ENCODE results near the gene EYA3.

EYA3 gene

GRCh38 chr1:27967106-27967883, 121.1 kb downstream of the EYA3 start:
- Histone ChIP-seq H2AFZ (ENCODE audit: low read length) (no peak overlapping the region), H3K79me2 (ENCODE audit: low read length) (no peaks in the 10 kb centered on the region), H3K27me3 (replicated peaks; ENCODE audit: insufficient read depth, low read length) (no peaks in the 10 kb centered on the region), H3K9me3 (replicated peaks; ENCODE audit: insufficient read depth, low read length) (no peaks in the 10 kb centered on the region), H3K4me1 (ENCODE audit: low read length) (no peaks in the 10 kb centered on the region), H3K4me3 (ENCODE audit: low read length) (no peak overlapping the region), H3K9me2 (replicated peaks; ENCODE audit: insufficient read depth, low read length) (no peaks in the 10 kb centered on the region), H3K9ac (ENCODE audit: low read length) (no peak overlapping the region), H3F3A (ENCODE audit: insufficient read depth, low read length) (no peaks in the 10 kb centered on the region), H4K20me1 (ENCODE audit: insufficient read depth, low read length) (no peaks in the 10 kb centered on the region), H3K27ac (ENCODE audit: low read length) (no peak overlapping the region), H3K4me2 (ENCODE audit: low read depth, low read length) (no peak overlapping the region), H3K36me3 (replicated peaks; ENCODE audit: insufficient read depth, low read length) (no peaks in the 10 kb centered on the region)
- DNase-seq = no peak
- TF ChIP-seq, protein P1, sequence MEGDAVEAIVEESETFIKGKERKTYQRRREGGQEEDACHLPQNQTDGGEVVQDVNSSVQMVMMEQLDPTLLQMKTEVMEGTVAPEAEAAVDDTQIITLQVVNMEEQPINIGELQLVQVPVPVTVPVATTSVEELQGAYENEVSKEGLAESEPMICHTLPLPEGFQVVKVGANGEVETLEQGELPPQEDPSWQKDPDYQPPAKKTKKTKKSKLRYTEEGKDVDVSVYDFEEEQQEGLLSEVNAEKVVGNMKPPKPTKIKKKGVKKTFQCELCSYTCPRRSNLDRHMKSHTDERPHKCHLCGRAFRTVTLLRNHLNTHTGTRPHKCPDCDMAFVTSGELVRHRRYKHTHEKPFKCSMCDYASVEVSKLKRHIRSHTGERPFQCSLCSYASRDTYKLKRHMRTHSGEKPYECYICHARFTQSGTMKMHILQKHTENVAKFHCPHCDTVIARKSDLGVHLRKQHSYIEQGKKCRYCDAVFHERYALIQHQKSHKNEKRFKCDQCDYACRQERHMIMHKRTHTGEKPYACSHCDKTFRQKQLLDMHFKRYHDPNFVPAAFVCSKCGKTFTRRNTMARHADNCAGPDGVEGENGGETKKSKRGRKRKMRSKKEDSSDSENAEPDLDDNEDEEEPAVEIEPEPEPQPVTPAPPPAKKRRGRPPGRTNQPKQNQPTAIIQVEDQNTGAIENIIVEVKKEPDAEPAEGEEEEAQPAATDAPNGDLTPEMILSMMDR (IDR thresholded peaks at IDR 0.05; ENCODE audit: low read length) = no peak
- TF ChIP-seq EZH2phosphoT487 (IDR thresholded peaks at IDR 0.05; ENCODE audit: low read length) (no peak), EZH2 (optimal IDR thresholded peaks at IDR 0.05; ENCODE audit: low read depth, low read length) (no peak)

DNA sequence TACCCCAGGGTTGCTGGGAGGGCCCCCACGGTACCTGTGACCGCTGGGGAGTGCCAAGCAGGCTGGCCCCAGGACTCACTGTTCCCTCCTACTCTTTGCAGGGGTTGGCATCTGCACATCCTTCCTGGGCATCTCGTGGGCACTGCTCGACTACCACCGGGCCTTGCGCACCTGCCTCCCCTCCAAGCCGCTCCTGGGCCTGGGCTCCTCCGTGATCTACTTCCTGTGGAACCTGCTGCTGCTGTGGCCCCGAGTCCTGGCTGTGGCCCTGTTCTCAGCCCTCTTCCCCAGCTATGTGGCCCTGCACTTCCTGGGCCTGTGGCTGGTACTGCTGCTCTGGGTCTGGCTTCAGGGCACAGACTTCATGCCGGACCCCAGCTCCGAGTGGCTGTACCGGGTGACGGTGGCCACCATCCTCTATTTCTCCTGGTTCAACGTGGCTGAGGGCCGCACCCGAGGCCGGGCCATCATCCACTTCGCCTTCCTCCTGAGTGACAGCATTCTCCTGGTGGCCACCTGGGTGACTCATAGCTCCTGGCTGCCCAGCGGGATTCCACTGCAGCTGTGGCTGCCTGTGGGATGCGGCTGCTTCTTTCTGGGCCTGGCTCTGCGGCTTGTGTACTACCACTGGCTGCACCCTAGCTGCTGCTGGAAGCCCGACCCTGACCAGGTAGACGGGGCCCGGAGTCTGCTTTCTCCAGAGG, 121.9 kb downstream of the EYA3 start:
- no peaks in the 10 kb centered on the region for H3K4me1 ChIP-seq (ENCODE audit: low read length)
- H4K20me1 ChIP-seq (ENCODE audit: insufficient read depth, low read length) = no peaks in the 10 kb centered on the region
- no peaks in the 10 kb centered on the region for H3K27me3 ChIP-seq (replicated peaks; ENCODE audit: insufficient read depth, low read length)
- H3K9me3 ChIP-seq (replicated peaks; ENCODE audit: insufficient read depth, low read length) = no peaks in the 10 kb centered on the region
- H3K4me3 ChIP-seq (ENCODE audit: low read length) = no peak overlapping the region
- H3K79me2 ChIP-seq (ENCODE audit: low read length) = no peaks in the 10 kb centered on the region; the same call in 1 of the 2 replicates
- no peaks in the 10 kb centered on the region for H3K9me2 ChIP-seq (replicated peaks; ENCODE audit: insufficient read depth, low read length)
- no peak for DNase-seq
- H2AFZ ChIP-seq (ENCODE audit: low read length) = no peak overlapping the region
- TF ChIP-seq EZH2phosphoT487 (IDR thresholded peaks at IDR 0.05; ENCODE audit: low read length) = no peak
- no peak for TF ChIP-seq EZH2 (optimal IDR thresholded peaks at IDR 0.05; ENCODE audit: low read depth, low read length)
- TF ChIP-seq, protein P1 (IDR thresholded peaks at IDR 0.05; ENCODE audit: low read length) = no peak
- no peak overlapping the region for H3K4me2 ChIP-seq (ENCODE audit: low read depth, low read length)
- no peak overlapping the region for H3K27ac ChIP-seq (ENCODE audit: low read length)
- no peaks in the 10 kb centered on the region for H3F3A ChIP-seq (ENCODE audit: insufficient read depth, low read length)
- no peaks in the 10 kb centered on the region for H3K36me3 ChIP-seq (replicated peaks; ENCODE audit: insufficient read depth, low read length)
- no peak overlapping the region for H3K9ac ChIP-seq (ENCODE audit: low read length)

- no peak for DNase-seq
- no peaks in the 10 kb centered on the region for H3K27me3 ChIP-seq (replicated peaks; ENCODE audit: insufficient read depth, low read length)
- no peak overlapping the region for H3K9ac ChIP-seq (ENCODE audit: low read length)
- H3K4me2 ChIP-seq (ENCODE audit: low read depth, low read length) = no peak overlapping the region
- H3K27ac ChIP-seq (ENCODE audit: low read length) = no peak overlapping the region
- no peaks in the 10 kb centered on the region for H3K36me3 ChIP-seq (replicated peaks; ENCODE audit: insufficient read depth, low read length)
- no peak overlapping the region for H2AFZ ChIP-seq (ENCODE audit: low read length)
- no peak for TF ChIP-seq EZH2phosphoT487 (IDR thresholded peaks at IDR 0.05; ENCODE audit: low read length)
- TF ChIP-seq, protein P1 (IDR thresholded peaks at IDR 0.05; ENCODE audit: low read length) = no peak
- no peak for TF ChIP-seq EZH2 (optimal IDR thresholded peaks at IDR 0.05; ENCODE audit: low read depth, low read length)
- no peaks in the 10 kb centered on the region for H3K9me2 ChIP-seq (replicated peaks; ENCODE audit: insufficient read depth, low read length)
- H3K79me2 ChIP-seq (ENCODE audit: low read length) = peaks cover 7% of the 10 kb centered on the region; the same call in 1 of the 2 replicates
- 0 out of 2 replicates have a peak, but pooled peaks cover 6% of the 10 kb centered on the region for H3K4me1 ChIP-seq (ENCODE audit: low read length)
- no peak overlapping the region for H3K4me3 ChIP-seq (ENCODE audit: low read length)
- H3K9me3 ChIP-seq (replicated peaks; ENCODE audit: insufficient read depth, low read length) = no peaks in the 10 kb centered on the region
- peaks cover 4% of the 10 kb centered on the region; the same call in 1 of the 2 replicates for H3F3A ChIP-seq (ENCODE audit: insufficient read depth, low read length)
- no peaks in the 10 kb centered on the region for H4K20me1 ChIP-seq (ENCODE audit: insufficient read depth, low read length)
Observed at GRCh38 chr1:27963393-27963792, 125.0 kb downstream of the EYA3 start.

Data from MM.1S (cell line).